Tibial nerve (tissue), 3 donors: Measurements from ENCODE around the gene SREBF2.

Experiments
- CTCF ChIP-seq, 5 experiments: fragments of 200-600 bp in 3 of 5; fragments of 450-650 bp in 2 of 5; sonication (generic) in 3 of 5; IDR thresholded peaks; one replicate each; pipeline ENCODE4 v1.5.1; 2016 to 2019; ENCODE audit warnings: antibody characterized with exemption in 5 of 5, mild to moderate bottlenecking in 3 of 5, moderate library complexity in 2 of 5
- POLR2A ChIP-seq, 2 donors: fragments of 450-650 bp; IDR thresholded peaks; one replicate each; pipeline ENCODE4 v1.6.1; 2017; ENCODE audit warnings: antibody characterized with exemption in 2 of 2, mild to moderate bottlenecking in 2 of 2, moderate library complexity in 2 of 2

GRCh38 chr22:41805639-41806038, 27.3 kb upstream of the SREBF2 start:
- TF ChIP-seq CTCF (IDR thresholded peaks at IDR 0.05) (no peak), POLR2A (IDR thresholded peaks at IDR 0.05) (no peak)
